Vagina (tissue), 2 donors: ENCODE measurements around the gene BSPRY. TPM values are rescaled to one million over a fixed set of nuclear protein-coding genes. Genes with fewer than 3 reads are reported as not detected.

ENCODE experiments used
- DNase-seq, 2 donors: peaks; one replicate each; pipeline ENCODE4 v3.0.0-alpha.2; 2017; ENCODE audit errors: extremely low spot score in 2 of 2
- H3K27ac ChIP-seq: fragments of 200-600 bp; sonication (generic); one replicate; pipeline ENCODE4 v1.5.1; 2019
- H3K27me3 ChIP-seq: fragments of 200-600 bp; sonication (generic); one replicate; pipeline ENCODE4 v1.5.1; 2019
- H3K36me3 ChIP-seq, 2 donors: fragments of 200-600 bp; sonication (generic); one replicate each; pipeline ENCODE4 v1.5.1; 2017 to 2019
- H3K4me1 ChIP-seq: fragments of 200-600 bp; sonication (generic); one replicate; pipeline ENCODE4 v1.5.1; 2019
- H3K4me3 ChIP-seq, 2 donors: fragments of 200-600 bp; sonication (generic); 1 replicate in 1 of 2; 2 replicates in 1 of 2; pipeline ENCODE4 v1.5.1; 2016 to 2019
- H3K9me3 ChIP-seq: fragments of 200-600 bp; sonication (generic); one replicate; pipeline ENCODE4 v1.5.1; 2019
- POLR2A ChIP-seq, 2 donors: fragments of 450-650 bp; IDR thresholded peaks; one replicate each; pipeline ENCODE4 v1.6.1; 2017; ENCODE audit warnings: antibody characterized with exemption in 2 of 2, mild to moderate bottlenecking in 2 of 2, moderate library complexity in 2 of 2
- POLR2AphosphoS5 ChIP-seq, 2 donors: sonication (generic); formaldehyde crosslinking; IDR thresholded peaks; one replicate each; pipeline ENCODE4 v1.9.0; 2017; ENCODE audit warnings: antibody characterized with exemption in 2 of 2, mild to moderate bottlenecking in 2 of 2, low read depth in 1 of 2; ENCODE audit not compliant: insufficient read depth in 1 of 2
- intact Hi-C: fragments of 100-400 bp; cut with DNase I; formaldehyde crosslinking; loops from one replicate; pipeline ENCODE4 v1.15.1; 2023
- total RNA-seq: library from RNA; depleted of rRNA; stranded (reverse); fragments of >200 nt; gene quantifications from one replicate; pipeline ENCODE4 v1.2.3, GENCODE V29; 2016
- TF ChIP-seq, protein P1 (sequence below), 3 experiments: fragments of 450-650 bp in 2 of 3; fragments of 200-600 bp in 1 of 3; sonication (generic) in 1 of 3; IDR thresholded peaks; one replicate each; pipeline ENCODE4 v1.5.1; 2017 to 2019; ENCODE audit warnings: antibody characterized with exemption in 3 of 3, mild to moderate bottlenecking in 2 of 3, moderate library complexity in 2 of 3

Gene BSPRY
- total RNA-seq, 1 donor from 2014 or later: 3.9 TPM

GRCh38 chr9:113395000-113395861 lies 45.9 kb downstream of the BSPRY start:
- Histone ChIP-seq H3K27ac (no peak overlapping the region), H3K4me3 (no peak overlapping the region), H3K27me3 (no peaks in the 10 kb centered on the region), H3K4me1 (peaks cover 25% of the 10 kb centered on the region), H3K9me3 (no peaks in the 10 kb centered on the region), H3K36me3 (peaks cover 0 to 20% of the 10 kb centered on the region in 2 donors)
- no peak for TF ChIP-seq POLR2A (IDR thresholded peaks at IDR 0.05)
- TF ChIP-seq POLR2AphosphoS5 (IDR thresholded peaks at IDR 0.05; ENCODE audit: insufficient read depth in 1 of 2, low read depth in 1 of 2): no peak
- TF ChIP-seq, protein P1, sequence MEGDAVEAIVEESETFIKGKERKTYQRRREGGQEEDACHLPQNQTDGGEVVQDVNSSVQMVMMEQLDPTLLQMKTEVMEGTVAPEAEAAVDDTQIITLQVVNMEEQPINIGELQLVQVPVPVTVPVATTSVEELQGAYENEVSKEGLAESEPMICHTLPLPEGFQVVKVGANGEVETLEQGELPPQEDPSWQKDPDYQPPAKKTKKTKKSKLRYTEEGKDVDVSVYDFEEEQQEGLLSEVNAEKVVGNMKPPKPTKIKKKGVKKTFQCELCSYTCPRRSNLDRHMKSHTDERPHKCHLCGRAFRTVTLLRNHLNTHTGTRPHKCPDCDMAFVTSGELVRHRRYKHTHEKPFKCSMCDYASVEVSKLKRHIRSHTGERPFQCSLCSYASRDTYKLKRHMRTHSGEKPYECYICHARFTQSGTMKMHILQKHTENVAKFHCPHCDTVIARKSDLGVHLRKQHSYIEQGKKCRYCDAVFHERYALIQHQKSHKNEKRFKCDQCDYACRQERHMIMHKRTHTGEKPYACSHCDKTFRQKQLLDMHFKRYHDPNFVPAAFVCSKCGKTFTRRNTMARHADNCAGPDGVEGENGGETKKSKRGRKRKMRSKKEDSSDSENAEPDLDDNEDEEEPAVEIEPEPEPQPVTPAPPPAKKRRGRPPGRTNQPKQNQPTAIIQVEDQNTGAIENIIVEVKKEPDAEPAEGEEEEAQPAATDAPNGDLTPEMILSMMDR (IDR thresholded peaks at IDR 0.05): no peak
- intact Hi-C loops: no loop called here
- no peak for DNase-seq

DNA sequence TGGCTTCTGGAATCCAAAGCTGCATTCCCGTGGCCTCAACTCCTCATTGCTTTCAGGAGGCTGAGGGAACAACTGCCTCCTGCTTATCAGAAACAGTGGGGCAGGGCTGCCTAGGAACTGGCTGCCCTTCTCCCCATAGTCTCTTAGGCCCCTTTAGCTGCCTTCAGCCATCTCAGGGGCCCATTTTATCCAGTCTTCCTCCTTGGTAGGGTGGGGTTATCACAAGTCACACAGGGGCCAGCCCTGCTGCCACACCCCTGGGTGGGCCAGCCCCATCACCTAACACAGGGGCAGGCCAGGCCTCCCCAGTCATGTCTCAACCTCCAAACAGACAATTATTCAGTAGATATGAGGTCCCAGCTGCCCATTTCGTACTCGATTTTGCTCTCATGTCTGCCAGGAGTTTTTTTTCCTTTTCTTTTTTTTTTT lies 47.9 kb downstream of the BSPRY start:
- no peak for TF ChIP-seq POLR2AphosphoS5 (IDR thresholded peaks at IDR 0.05; ENCODE audit: insufficient read depth in 1 of 2, low read depth in 1 of 2)
- TF ChIP-seq POLR2A (IDR thresholded peaks at IDR 0.05): no peak
- DNase-seq: no peak
- intact Hi-C loops: no loop called here
- H3K4me1 ChIP-seq: peaks cover 37% of the 10 kb centered on the region
- peaks cover 0 to 3% of the 10 kb centered on the region in 2 donors for H3K36me3 ChIP-seq
- no peaks in the 10 kb centered on the region for H3K27me3 ChIP-seq
- no peaks in the 10 kb centered on the region for H3K9me3 ChIP-seq
- H3K27ac ChIP-seq: no peak overlapping the region
- H3K4me3 ChIP-seq: no peak overlapping the region

DNA sequence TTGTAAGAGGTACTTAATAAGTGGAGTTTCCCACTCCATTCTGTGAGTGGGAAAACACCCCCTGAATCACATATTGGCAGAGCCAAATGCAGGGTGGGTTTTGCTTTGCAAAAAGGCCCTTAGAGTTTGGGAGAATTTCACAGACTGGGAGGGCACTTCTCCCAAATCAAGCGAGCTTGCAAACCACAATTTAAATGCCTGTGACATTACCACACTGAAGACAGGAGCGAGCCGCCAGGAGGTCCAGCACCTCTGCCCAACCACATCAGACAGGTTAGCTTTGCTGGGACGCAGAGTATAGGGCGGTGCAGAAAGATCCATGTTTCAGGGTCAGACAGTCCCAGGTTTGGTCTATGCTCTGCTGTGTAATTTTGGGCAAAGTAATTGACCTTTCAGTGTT lies 49.5 kb downstream of the BSPRY start:
- H3K9me3 ChIP-seq: no peaks in the 10 kb centered on the region
- H3K36me3 ChIP-seq: no peaks in the 10 kb centered on the region
- TF ChIP-seq POLR2A (IDR thresholded peaks at IDR 0.05): no peak
- TF ChIP-seq, protein P1 (IDR thresholded peaks at IDR 0.05): no peak
- TF ChIP-seq POLR2AphosphoS5 (IDR thresholded peaks at IDR 0.05; ENCODE audit: insufficient read depth in 1 of 2, low read depth in 1 of 2): no peak
- no peak overlapping the region for H3K4me3 ChIP-seq
- H3K4me1 ChIP-seq: peaks cover 37% of the 10 kb centered on the region
- H3K27ac ChIP-seq: no peak overlapping the region
- intact Hi-C loops: no loop called here
- H3K27me3 ChIP-seq: no peaks in the 10 kb centered on the region
- no peak for DNase-seq

GRCh38 chr9:113399646-113400200 lies 50.4 kb downstream of the BSPRY start:
- no peak for DNase-seq
- Histone ChIP-seq H3K9me3 (no peaks in the 10 kb centered on the region), H3K27ac (no peak overlapping the region), H3K36me3 (no peaks in the 10 kb centered on the region), H3K4me1 (peaks cover 37% of the 10 kb centered on the region), H3K27me3 (no peaks in the 10 kb centered on the region), H3K4me3 (peak overlapping the region; percentile 63 to 79)
- intact Hi-C loops: no loop called here
- TF ChIP-seq, protein P1 (IDR thresholded peaks at IDR 0.05): no peak
- TF ChIP-seq POLR2AphosphoS5 (IDR thresholded peaks at IDR 0.05; ENCODE audit: insufficient read depth in 1 of 2, low read depth in 1 of 2) (no peak), POLR2A (IDR thresholded peaks at IDR 0.05) (no peak)

DNA sequence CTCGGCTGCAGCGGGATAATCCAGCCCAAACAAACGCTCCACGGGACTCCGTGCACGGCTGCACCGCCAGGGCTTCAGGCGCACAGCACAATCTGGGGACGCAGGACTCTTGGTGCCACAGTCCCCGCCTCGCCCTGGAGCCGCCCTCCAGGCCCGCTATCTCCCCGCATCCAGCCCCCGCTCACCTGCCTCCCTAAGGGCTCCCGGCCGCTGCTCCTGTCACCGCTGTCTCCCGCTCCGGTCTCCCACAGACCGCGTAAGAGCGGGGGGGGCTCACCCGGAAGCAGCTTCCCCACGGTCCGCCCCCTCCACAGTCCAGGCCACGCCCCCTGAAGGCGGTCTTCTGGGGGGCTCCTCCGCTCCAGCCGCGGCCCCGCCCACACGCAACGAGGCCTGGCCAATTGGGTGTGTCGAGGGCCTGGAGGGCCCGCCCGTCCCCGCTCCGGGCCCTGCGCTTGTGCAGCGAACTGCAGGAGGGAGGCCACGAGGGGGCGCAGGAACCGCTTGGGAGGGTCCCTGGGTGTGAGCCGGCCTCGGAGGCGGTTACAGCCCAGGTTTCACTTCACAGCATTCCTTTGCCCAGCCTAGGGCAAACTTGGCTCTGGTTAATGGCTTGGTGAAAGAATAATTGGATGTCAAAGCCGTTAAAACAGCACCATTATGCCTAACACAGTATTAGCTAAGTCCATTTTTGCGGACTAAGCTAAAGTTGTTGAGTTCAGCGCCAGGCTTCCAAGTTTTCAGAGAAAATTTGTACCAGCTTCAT lies 51.9 kb downstream of the BSPRY start, which contains the start of gene ALAD:
Gene ALAD (minus strand): TSS at position 258 of the 766 bp plus-strand sequence. CDS start 7,725 bp downstream, outside the sequence.
- no peaks in the 10 kb centered on the region for H3K9me3 ChIP-seq
- DNase-seq: peak; percentile 98
- no peaks in the 10 kb centered on the region for H3K36me3 ChIP-seq
- no peaks in the 10 kb centered on the region for H3K27me3 ChIP-seq
- peak within 1 kb of the TSS; percentile 82 for H3K27ac ChIP-seq
- intact Hi-C loops: no loop called here
- TF ChIP-seq, protein P1 (IDR thresholded peaks at IDR 0.05): peak; percentile 89 to 92 (median 91)
- TF ChIP-seq POLR2A (IDR thresholded peaks at IDR 0.05): peak in 1 of 2 donors; percentile 7
- peak; percentile 87 to 90 for TF ChIP-seq POLR2AphosphoS5 (IDR thresholded peaks at IDR 0.05; ENCODE audit: insufficient read depth in 1 of 2, low read depth in 1 of 2)
- H3K4me1 ChIP-seq: peaks cover 37% of the 10 kb centered on the region
- H3K4me3 ChIP-seq: peak within 1 kb of the TSS; percentile 63 to 79
